Esophagus (tissue), 2 donors: ENCODE results near the gene LDLRAP1. TPM values are rescaled to one million over a fixed set of nuclear protein-coding genes. Genes with fewer than 3 reads are reported as not detected.
A peak's percentile ranks its signal among the peaks of the same experiment; 100 is the strongest.
"Not testable (repeated sequence)": the region's sequence is repeated elsewhere in the genome, so short reads cannot be mapped to it uniquely, and the experiment has no call there.

Experiments
- H3K27ac ChIP-seq, 2 donors: one replicate each; pipeline ENCODE4 v1.5.1; 2013; ENCODE audit warnings: low read depth in 2 of 2, mild to moderate bottlenecking in 2 of 2, inconsistent platforms in 1 of 2, low read length in 1 of 2, moderate library complexity in 1 of 2
- H3K27me3 ChIP-seq, 2 donors: one replicate each; pipeline ENCODE4 v1.6.1; 2013; ENCODE audit warnings: low read length in 2 of 2, control low read depth in 1 of 2, mild to moderate bottlenecking in 1 of 2; ENCODE audit not compliant: insufficient read depth in 2 of 2, control insufficient read depth in 1 of 2
- H3K36me3 ChIP-seq, 2 donors: one replicate each; pipeline ENCODE4 v1.6.1; 2013; ENCODE audit warnings: low read length in 1 of 2; ENCODE audit not compliant: control insufficient read depth in 2 of 2, insufficient read depth in 2 of 2
- H3K4me1 ChIP-seq, 2 donors: one replicate each; pipeline ENCODE4 v1.6.1; 2013; ENCODE audit warnings: low read length in 1 of 2; ENCODE audit not compliant: control insufficient read depth in 2 of 2, insufficient read depth in 2 of 2
- H3K4me3 ChIP-seq, 2 donors: one replicate each; pipeline ENCODE4 v1.5.1; 2013; ENCODE audit warnings: low read length in 2 of 2, mild to moderate bottlenecking in 2 of 2, low read depth in 1 of 2, moderate library complexity in 1 of 2
- H3K9me3 ChIP-seq, 2 donors: one replicate each; pipeline ENCODE4 v1.6.1; 2013; ENCODE audit warnings: mild to moderate bottlenecking in 2 of 2, low read depth in 1 of 2, low read length in 1 of 2, moderate library complexity in 1 of 2; ENCODE audit not compliant: control insufficient read depth in 2 of 2, insufficient read depth in 1 of 2
- WGBS, 2 donors: extraction: QIAGEN DNeasy Blood & Tissue Kit; methylation state at CpG; one replicate each; pipeline ENCODE4 v1.1.7; 2013; 5-methylcytosine and 5-hydroxymethylcytosine counted together
- polyA plus RNA-seq, 2 donors: library from polyadenylated mRNA; stranded (reverse); fragments of 200-250 nt; gene quantifications; one replicate each; pipeline ENCODE4 v1.2.3, GENCODE V29; 2013
- donor health status: healthy with polysubstance abuse.
- donor health status: Bipolar disorder and iron deficiency.

Gene LDLRAP1
- polyA plus RNA-seq, 2 donors: 11.0 to 12.5 TPM

- H3K4me3 ChIP-seq: peak overlapping the region in 1 of 2 donors; percentile 26
- not testable (repeated sequence) for H3K27me3 ChIP-seq, H3K9me3 ChIP-seq, H3K36me3 ChIP-seq
- peaks cover 1 to 11% of the 10 kb centered on the region in 2 donors for H3K4me1 ChIP-seq
- peak overlapping the region; percentile 53 to 67 for H3K27ac ChIP-seq
- WGBS, 2 donors: 38 to 50% methylated on average over 25 to 37 of the region's 37 CpGs
These were observed 36.6 kb upstream of the LDLRAP1 start for GRCh38 chr1:25506566-25507463.

- no peaks in the 10 kb centered on the region for H3K27me3 ChIP-seq
- no peaks in the 10 kb centered on the region for H3K9me3 ChIP-seq
- H3K36me3 ChIP-seq: no peaks in the 10 kb centered on the region
- H3K4me1 ChIP-seq: no peaks in the 10 kb centered on the region
- no peak overlapping the region for H3K4me3 ChIP-seq
- H3K27ac ChIP-seq: no peak overlapping the region
- WGBS, 2 donors: 73 to 84% methylated on average over 4 of the region's 4 CpGs
These were observed 29.7 kb upstream of the LDLRAP1 start for GRCh38 chr1:25513666-25514065.

- H3K9me3 ChIP-seq: no peaks in the 10 kb centered on the region
- H3K27ac ChIP-seq: no peak overlapping the region
- WGBS, 2 donors: 70 to 80% methylated on average over 6 of the region's 6 CpGs
- H3K4me3 ChIP-seq: no peak overlapping the region
- no peaks in the 10 kb centered on the region for H3K4me1 ChIP-seq
- no peaks in the 10 kb centered on the region for H3K27me3 ChIP-seq
- H3K36me3 ChIP-seq: no peaks in the 10 kb centered on the region
These were observed 28.4 kb upstream of the LDLRAP1 start for GRCh38 chr1:25515033-25515432.

- Histone ChIP-seq H3K4me1 (no peaks in the 10 kb centered on the region), H3K4me3 (no peak overlapping the region), H3K9me3 (no peaks in the 10 kb centered on the region), H3K27me3 (no peaks in the 10 kb centered on the region), H3K27ac (no peak overlapping the region), H3K36me3 (no peaks in the 10 kb centered on the region)
- WGBS, 2 donors: 84 to 91% methylated on average over 3 of the region's 3 CpGs
These were observed 26.7 kb upstream of the LDLRAP1 start for GRCh38 chr1:25516686-25517085.

GRCh38 chr1:25517476-25518394, 25.7 kb upstream of the LDLRAP1 start:
- H3K27ac ChIP-seq: no peak overlapping the region
- H3K4me1 ChIP-seq: no peaks in the 10 kb centered on the region
- no peak overlapping the region for H3K4me3 ChIP-seq
- WGBS, 2 donors: 79 to 81% methylated on average over 33 of the region's 33 CpGs
- no peaks in the 10 kb centered on the region for H3K9me3 ChIP-seq
- H3K27me3 ChIP-seq: no peaks in the 10 kb centered on the region
- H3K36me3 ChIP-seq: no peaks in the 10 kb centered on the region

GRCh38 chr1:25519624-25520023, 23.8 kb upstream of the LDLRAP1 start:
- WGBS, 2 donors: 83 to 86% methylated on average over 5 of the region's 5 CpGs
- Histone ChIP-seq H3K27ac (no peak overlapping the region), H3K27me3 (no peaks in the 10 kb centered on the region), H3K4me3 (no peak overlapping the region), H3K36me3 (no peaks in the 10 kb centered on the region), H3K4me1 (no peaks in the 10 kb centered on the region), H3K9me3 (no peaks in the 10 kb centered on the region)

GRCh38 chr1:25520446-25521061, 22.9 kb upstream of the LDLRAP1 start:
- no peaks in the 10 kb centered on the region for H3K36me3 ChIP-seq
- H3K27ac ChIP-seq: no peak overlapping the region
- H3K9me3 ChIP-seq: peaks cover 0 to 2% of the 10 kb centered on the region in 2 donors
- no peak overlapping the region for H3K4me3 ChIP-seq
- H3K27me3 ChIP-seq: no peaks in the 10 kb centered on the region
- no peaks in the 10 kb centered on the region for H3K4me1 ChIP-seq
- 10% methylated on average over 4 of the region's 4 CpGs for WGBS, 2 donors

- WGBS, 2 donors: 72 to 87% methylated on average over 5 of the region's 5 CpGs
- Histone ChIP-seq H3K4me1 (no peaks in the 10 kb centered on the region), H3K4me3 (no peak overlapping the region), H3K9me3 (peaks cover 0 to 3% of the 10 kb centered on the region in 2 donors), H3K27ac (no peak overlapping the region), H3K27me3 (no peaks in the 10 kb centered on the region), H3K36me3 (no peaks in the 10 kb centered on the region)
These were observed 21.3 kb upstream of the LDLRAP1 start for GRCh38 chr1:25522031-25522655.

- no peaks in the 10 kb centered on the region for H3K27me3 ChIP-seq
- no peak overlapping the region for H3K27ac ChIP-seq
- H3K4me3 ChIP-seq: no peak overlapping the region
- H3K4me1 ChIP-seq: peaks cover 0 to 9% of the 10 kb centered on the region in 2 donors
- 69 to 84% methylated on average over 10 of the region's 10 CpGs for WGBS, 2 donors
- H3K36me3 ChIP-seq: no peaks in the 10 kb centered on the region
- H3K9me3 ChIP-seq: peaks cover 0 to 3% of the 10 kb centered on the region in 2 donors
These were observed 19.9 kb upstream of the LDLRAP1 start for GRCh38 chr1:25523542-25523941.
